ENCODE results near the gene STX11. TPM values are rescaled to one million over a fixed set of nuclear protein-coding genes. Genes with fewer than 3 reads are reported as not detected.

STX11 gene
- total RNA-seq, 4 donors from 2014 or later = 1.8 to 3.0 (median 2.3) TPM; not detected in 1

DNA sequence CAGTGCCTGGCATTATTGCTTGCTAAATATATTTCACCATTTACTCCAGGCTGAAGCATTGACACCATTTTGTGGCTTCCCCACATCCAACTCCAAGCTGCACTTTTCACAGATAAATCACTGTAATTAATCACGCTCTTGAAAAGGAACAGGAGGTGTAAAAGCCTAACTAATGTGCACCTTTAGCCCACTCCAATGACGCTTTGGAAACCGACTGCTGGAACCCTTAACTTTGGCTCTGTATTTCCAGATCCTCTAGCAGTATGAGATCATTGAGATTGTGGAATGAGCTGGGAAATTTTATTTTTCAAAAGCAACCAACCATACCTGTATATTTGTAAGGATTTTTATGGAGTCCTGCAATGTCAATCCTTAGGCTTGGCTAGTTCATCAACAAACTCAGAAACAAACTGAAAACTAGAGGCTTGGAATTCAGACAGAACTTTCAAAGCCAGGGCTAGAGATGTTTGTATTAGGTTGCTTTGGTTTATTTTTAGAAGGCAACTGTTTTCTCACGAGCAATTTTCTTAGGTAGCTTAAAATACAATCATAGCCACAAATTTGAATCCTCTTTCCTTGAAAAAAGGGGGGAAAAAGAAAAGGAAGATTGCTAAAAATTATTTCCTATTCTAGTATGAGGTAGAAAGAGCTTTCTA, 82.0 kb downstream of the STX11 start:
- Histone ChIP-seq H3K36me3 (no peaks in the 10 kb centered on the region), H3K27ac (no peak overlapping the region), H3K4me3 (no peak overlapping the region), H3K27me3 (no peaks in the 10 kb centered on the region), H3K4me1 (no peaks in the 10 kb centered on the region), H3K9me3 (no peaks in the 10 kb centered on the region)
- no peak for TF ChIP-seq POLR2AphosphoS5 (IDR thresholded peaks at IDR 0.05)
- TF ChIP-seq CTCF (IDR thresholded peaks at IDR 0.05) = no peak
- no peak for TF ChIP-seq POLR2A (IDR thresholded peaks at IDR 0.05)
- no peak for TF ChIP-seq EP300 (IDR thresholded peaks at IDR 0.05; ENCODE audit: low read depth)
- intact Hi-C loops (cut with DNase I; ENCODE audit: low total_unique reads) (no loop called here), in situ Hi-C loops (cut with MboI; ENCODE audit: low pct_ligation_motif_present in 1 of 4, low pct_unique_long_range_greater_than_20kb in 1 of 4, low sequenced_read_pairs in 3 of 4) (no loop called here)
- 53 to 82% methylated on average over 2 to 4 of the region's 4 CpGs for WGBS, 2 donors (ENCODE audit: low coverage in 1 of 2)
- DNase-seq = no peak

GRCh38 chr6:144232832-144233230, 82.5 kb downstream of the STX11 start:
- in situ Hi-C loops (cut with MboI; ENCODE audit: low pct_ligation_motif_present in 1 of 4, low pct_unique_long_range_greater_than_20kb in 1 of 4, low sequenced_read_pairs in 3 of 4) = no loop called here
- 81 to 84% methylated on average over 2 of the region's 2 CpGs for WGBS, 2 donors (ENCODE audit: low coverage in 1 of 2)

DNA sequence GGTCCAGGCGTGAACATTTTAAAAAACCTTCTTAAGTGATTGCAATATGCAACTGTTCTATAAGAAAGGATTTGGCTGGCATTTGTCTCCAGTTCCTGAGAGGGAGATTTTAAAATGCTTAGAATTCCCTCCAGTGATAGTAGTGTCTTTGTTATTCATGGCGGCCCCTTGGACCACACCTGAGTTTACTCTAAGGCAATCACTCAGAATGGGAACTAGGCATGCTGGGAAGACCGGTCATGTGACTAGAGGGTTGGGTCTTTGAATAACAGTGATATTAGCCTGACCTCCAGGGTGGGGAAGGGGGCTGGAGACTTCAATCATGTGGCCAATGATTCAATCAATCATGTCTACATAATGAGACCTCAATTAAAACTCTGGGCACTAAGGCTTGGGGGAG, 84.1 kb downstream of the STX11 start:
- intact Hi-C loops (cut with DNase I; ENCODE audit: low total_unique reads) (no loop called here), in situ Hi-C loops (cut with MboI; ENCODE audit: low pct_ligation_motif_present in 1 of 4, low pct_unique_long_range_greater_than_20kb in 1 of 4, low sequenced_read_pairs in 3 of 4) (no loop called here)
- H3K4me1 ChIP-seq = no peaks in the 10 kb centered on the region
- WGBS, 2 donors (ENCODE audit: low coverage in 1 of 2) = 83 to 90% methylated on average over 1 to 3 of the region's 3 CpGs
- H3K27ac ChIP-seq = no peak overlapping the region
- TF ChIP-seq POLR2A (IDR thresholded peaks at IDR 0.05) (no peak), POLR2AphosphoS5 (IDR thresholded peaks at IDR 0.05) (no peak)
- no peaks in the 10 kb centered on the region for H3K9me3 ChIP-seq
- H3K27me3 ChIP-seq = no peaks in the 10 kb centered on the region
- no peaks in the 10 kb centered on the region for H3K36me3 ChIP-seq
- H3K4me3 ChIP-seq = no peak overlapping the region
- DNase-seq = no peak

More at GRCh38 chr6:144232832-144233230, 82.5 kb downstream of the STX11 start:
- intact Hi-C loops (cut with DNase I; ENCODE audit: low total_unique reads) = no loop called here
- H3K9me3 ChIP-seq = no peaks in the 10 kb centered on the region
- H3K27ac ChIP-seq = no peak overlapping the region
- H3K4me1 ChIP-seq = no peaks in the 10 kb centered on the region
- H3K27me3 ChIP-seq = no peaks in the 10 kb centered on the region
- no peak for TF ChIP-seq POLR2AphosphoS5 (IDR thresholded peaks at IDR 0.05)
- TF ChIP-seq EP300 (IDR thresholded peaks at IDR 0.05; ENCODE audit: low read depth) = no peak
- TF ChIP-seq POLR2A (IDR thresholded peaks at IDR 0.05) = no peak
- no peak for TF ChIP-seq CTCF (IDR thresholded peaks at IDR 0.05)
- no peaks in the 10 kb centered on the region for H3K36me3 ChIP-seq
- no peak for DNase-seq
- H3K4me3 ChIP-seq = no peak overlapping the region

GRCh38 chr6:144234935-144235334, 84.6 kb downstream of the STX11 start:
- TF ChIP-seq POLR2AphosphoS5 (IDR thresholded peaks at IDR 0.05) (no peak), CTCF (IDR thresholded peaks at IDR 0.05) (no peak)
- Histone ChIP-seq H3K4me1 (no peaks in the 10 kb centered on the region), H3K4me3 (no peak overlapping the region), H3K27ac (no peak overlapping the region), H3K27me3 (no peaks in the 10 kb centered on the region), H3K36me3 (no peaks in the 10 kb centered on the region), H3K9me3 (no peaks in the 10 kb centered on the region)
- DNase-seq = no peak
- 86 to 100% methylated on average over 2 to 4 of the region's 4 CpGs for WGBS, 2 donors (ENCODE audit: low coverage in 1 of 2)
- intact Hi-C loops (cut with DNase I; ENCODE audit: low total_unique reads) (no loop called here), in situ Hi-C loops (cut with MboI; ENCODE audit: low pct_ligation_motif_present in 1 of 4, low pct_unique_long_range_greater_than_20kb in 1 of 4, low sequenced_read_pairs in 3 of 4) (no loop called here)

Other genes with a start within 250 kb of the STX11 start
- gene PLAGL1, start 142.3 kb upstream of the STX11 start, total RNA-seq = 100 to 1,000 TPM in 1 of 4 donors, 10 to 100 TPM in 3; 45.3 to 133 (median 50.4) TPM
- gene SF3B5, start 54.9 kb upstream of the STX11 start, total RNA-seq = 100 to 1,000 TPM in 2 of 4 donors, 10 to 100 TPM in 2; 60.2 to 187 (median 101) TPM
- 100 to 1,000 TPM in 1 of 4 donors, 10 to 100 TPM in 3; 42.3 to 134 (median 94.1) TPM for gene UTRN, start 134.8 kb downstream of the STX11 start, total RNA-seq